HT1080 (cell line): Measurements from ENCODE around the gene PAH. TPM values are rescaled to one million over a fixed set of nuclear protein-coding genes. Genes with fewer than 3 reads are reported as not detected.
A peak's percentile ranks its signal among the peaks of the same experiment; 100 is the strongest.

ENCODE experiments used
- DNase-seq: peaks from one replicate; pipeline ENCODE4 v3.0.0-alpha.2; 2015; ENCODE audit warnings: low read depth
- total RNA-seq: library from RNA; depleted of rRNA; stranded (reverse); fragments of >200 nt; shearing (Covaris generic); gene quantifications from 2 replicates; pipeline ENCODE4 v1.2.3, GENCODE V29; 2014

PAH gene
- total RNA-seq, 1 experiment from 2014 or later, result not detected

DNA sequence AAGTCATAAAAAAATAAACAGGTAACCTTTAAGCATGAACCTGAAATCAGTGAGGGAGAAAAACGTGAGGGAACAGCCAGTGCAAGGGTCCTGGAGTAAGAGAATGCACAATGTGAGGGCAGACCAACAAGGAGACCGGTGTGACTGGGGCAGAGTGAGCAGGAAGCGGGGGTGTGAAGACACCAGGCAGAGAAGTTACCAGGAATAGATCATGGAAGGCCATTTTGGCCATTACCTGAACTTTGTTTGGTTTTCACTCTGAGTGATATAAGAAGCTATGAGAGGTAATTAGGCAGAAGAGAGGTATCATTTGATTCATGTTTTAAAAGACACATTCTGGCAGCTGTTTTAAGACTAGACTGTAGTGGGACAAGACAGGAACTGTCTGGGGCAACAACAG lies 15.0 kb downstream of the PAH start:
- DNase-seq, result no peak

DNA sequence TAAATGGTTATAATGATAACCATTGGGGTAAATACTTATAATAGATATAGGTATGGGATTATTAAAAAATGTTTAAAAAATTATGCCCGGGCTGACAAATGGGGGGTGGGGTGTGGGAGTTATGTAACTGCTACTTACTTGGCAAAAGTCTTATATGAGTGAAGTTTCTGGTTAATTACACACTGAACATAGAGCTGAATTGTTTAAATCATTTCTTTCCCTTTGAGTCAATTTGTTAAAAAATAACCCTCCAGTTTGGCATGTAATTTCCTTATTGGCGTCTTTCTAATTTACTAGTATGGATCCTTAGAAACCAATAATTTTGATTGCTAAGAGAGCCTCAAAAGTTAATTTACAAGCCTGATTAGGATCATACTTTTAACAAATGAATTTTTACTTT lies 16.7 kb downstream of the PAH start:
- DNase-seq, result no peak

DNA sequence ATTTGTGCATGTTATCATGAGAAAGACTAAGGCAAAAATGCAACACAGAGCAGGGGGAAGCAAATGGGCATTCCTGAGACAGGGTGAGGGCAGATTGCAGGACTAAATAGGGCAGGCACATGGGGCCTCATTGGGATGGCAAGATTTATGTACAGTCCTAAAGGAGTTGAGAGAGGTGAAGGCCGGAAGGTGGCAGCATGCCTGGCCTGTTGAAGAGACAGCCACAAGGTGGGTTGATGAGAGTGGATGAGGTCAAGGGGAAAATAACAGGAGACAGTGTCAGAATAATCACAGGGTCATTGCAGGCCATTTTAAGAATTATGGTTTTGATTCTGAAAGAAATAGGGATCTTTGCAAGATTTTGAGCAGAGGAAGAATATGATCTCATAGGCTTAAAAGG lies 21.0 kb downstream of the PAH start:
- no peak for DNase-seq

DNA sequence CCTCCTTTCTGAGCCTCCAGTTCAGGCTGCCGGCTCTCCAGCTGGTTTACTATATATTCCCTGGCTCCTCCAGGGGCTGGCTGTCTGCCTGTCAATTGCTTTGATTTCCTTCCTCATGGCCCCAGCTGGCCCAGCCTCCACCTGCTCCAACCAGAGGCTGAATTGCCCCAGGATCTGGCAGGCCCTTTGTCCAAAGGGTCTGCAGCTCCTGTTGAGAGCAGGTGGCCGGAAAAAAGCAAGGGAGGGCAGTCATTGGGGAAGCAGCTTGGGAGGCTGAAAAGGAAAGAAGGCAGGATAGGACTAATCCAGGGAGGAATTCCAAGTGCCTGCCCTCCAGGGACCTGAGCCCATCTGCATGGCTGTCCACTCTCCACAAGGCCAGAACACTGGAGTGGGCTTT lies 25.3 kb downstream of the PAH start:
- no peak for DNase-seq

DNA sequence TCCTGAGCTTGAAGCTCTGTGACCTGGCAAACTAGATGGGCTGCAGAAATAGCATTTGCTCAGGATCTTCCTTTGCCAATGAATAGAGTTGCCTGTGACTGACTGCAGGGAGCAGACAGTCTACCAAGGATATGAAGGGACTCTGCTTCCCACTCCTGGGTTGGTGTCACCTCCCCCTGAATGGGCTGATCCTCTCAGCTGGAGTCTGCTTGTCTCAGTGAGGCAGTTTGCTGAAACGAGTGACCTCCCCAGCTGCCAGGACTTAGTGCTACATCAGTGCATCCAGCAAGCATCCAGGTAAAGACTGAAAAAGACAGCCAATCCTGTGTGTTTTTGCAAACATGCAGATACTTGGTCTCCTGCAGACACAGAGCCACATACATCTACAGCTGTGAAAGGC lies 28.5 kb downstream of the PAH start:
- DNase-seq, result no peak

DNA sequence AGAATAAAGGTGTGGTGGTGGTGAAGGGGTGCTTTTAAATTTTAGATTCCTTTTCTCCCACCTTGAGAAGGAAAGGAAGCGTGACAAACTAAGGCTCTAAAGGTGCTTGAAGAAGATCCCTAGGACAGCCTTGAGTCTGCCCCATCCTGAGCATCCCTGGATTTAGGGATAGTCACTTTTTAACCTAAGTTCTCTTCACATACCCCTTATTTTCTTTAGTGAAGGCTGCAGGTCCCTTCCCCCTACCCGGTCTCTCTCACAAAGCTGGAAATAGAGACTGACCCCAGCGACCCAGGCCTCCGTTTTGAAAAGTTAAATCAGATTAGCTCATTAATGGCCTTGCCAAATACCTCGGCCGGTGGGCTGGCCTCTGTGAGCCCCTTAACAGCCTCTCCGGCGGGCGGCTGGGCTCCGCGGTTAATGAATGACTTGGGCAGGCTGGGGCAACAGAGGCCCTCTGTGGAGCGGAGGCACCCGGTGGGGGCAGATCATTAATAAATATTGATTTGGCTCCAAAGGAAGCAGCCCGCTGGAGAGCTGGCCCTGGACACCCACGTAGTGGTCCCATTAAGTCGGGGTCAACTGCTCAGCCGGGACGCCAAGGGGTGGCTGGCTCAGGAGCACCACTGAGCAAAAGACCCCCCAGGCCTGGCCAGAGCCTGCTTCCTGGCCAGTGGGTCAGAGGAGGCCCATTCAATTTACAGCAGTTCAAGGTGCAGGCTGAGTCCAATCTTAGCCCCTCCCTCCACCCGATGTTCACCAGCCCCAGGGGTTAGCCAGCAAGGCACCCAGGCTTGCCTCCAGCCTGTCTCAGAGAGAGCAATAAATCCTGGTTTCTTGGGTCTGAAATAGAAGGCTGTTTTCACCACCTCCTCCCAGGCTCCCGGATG lies 31.8 kb downstream of the PAH start:
- DNase-seq, result no peak

DNA sequence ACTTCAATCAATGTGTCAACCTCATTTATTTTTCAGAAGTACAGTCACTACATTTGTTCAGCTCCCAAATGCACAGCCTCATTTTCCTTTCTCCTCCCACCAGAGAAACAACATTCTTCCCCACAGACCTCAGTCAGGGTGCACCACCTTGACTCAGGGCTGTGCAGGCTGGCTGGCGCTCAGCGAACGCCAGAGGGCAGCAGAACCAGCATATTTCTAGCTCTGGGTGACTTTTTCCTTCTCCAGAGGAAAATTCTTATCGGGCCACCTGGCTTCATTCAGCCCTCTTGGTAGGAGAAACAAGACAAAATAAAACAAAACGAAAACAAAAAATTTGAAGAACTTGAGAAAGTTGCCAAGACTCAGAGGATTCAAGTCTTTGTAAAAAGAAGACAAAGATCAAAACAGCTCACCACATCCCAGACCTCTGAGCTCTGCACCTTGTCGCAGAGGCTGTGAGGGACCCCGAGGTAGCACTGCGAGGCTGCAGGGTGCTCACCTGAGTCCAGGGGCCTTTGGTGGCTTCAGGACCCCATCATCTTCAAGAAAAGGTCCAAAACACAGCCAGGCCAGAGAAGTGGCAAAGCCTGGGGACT lies 33.7 kb downstream of the PAH start:
- peak; percentile 40 for DNase-seq

DNA sequence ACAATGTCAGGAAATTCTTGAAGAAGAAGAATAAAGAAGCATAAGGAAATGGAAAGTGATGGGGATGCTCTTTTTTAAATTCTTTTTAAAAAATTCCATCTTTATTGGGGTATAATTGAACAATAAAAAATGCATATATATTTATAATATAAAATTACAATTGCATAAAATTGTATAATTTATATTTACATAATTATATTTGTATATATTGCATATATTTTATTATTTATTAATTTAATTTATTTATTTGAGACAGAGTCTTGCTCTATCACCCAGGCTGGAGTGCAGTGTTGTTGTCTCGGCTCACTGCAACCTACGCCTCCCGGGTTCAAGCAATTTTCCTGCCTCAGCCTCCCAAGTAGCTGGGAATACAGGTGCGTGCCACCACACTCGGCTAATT lies 36.3 kb downstream of the PAH start:
- DNase-seq, result no peak

DNA sequence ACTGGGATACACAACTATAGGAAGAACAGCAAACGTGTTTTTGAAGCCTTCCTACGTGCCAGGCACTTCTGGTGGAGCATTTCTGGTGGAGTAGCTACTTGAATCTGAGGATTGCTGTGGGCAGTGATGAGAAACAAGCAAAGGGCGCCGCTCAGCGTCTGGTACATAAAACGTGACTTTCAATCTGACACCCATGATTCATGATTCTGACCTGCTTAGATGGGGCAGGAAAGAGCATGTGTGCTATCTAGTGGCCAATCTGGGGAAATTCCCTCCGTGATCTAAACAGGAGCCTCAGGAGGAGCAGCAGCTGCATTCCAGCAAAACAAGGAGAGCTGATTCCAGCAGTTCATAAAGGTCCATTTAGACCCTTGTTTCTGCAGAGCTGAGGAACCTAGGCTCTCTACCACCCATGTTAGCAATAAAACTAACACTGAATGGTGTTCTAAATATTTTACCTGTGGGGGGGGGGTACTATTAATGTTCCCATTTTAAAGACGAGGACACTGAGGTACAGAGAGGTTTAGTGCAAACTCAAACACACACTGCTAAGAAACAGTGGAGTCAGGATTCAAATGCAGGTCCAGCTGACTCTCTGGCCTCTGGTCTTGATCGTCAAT lies 37.8 kb downstream of the PAH start:
- peak; percentile 90 for DNase-seq

DNA sequence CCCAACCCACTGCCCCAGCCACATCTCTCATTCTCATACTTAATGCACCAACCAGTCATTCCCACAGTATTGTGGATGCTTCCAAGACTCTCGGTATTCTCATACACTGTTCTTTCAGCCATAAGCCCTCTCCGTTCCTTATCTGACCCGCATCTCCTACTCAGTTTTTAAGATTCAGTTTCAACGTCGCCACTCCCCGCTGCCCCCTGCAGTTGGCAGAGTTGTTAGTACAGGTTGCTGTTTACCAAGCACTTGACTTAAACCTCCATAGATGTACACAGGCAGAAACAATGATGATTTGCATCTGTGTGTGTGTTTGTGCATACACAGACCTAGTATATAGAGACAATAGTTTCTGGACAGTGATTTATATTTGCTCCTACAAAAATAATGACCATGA lies 40.2 kb downstream of the PAH start:
- DNase-seq, result no peak

DNA sequence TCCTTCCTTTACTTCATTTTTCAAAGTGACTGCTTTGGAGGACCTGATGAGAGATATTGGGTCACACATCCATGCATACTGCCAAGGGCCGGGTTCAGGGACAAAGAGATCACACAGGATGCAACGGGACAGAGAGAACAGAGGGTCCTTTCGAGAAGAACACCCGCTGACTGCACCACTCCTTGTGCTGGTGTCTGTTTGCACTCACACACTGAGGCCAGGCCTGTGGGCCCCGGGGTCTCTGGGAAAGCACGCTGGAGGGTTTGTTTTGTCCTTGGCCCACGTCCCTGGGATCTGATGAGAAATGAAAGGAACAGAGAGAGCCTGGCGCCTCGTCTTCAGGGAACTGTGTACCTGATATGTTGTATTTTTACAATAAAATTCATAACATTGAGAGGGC lies 42.2 kb downstream of the PAH start:
- DNase-seq, result no peak

DNA sequence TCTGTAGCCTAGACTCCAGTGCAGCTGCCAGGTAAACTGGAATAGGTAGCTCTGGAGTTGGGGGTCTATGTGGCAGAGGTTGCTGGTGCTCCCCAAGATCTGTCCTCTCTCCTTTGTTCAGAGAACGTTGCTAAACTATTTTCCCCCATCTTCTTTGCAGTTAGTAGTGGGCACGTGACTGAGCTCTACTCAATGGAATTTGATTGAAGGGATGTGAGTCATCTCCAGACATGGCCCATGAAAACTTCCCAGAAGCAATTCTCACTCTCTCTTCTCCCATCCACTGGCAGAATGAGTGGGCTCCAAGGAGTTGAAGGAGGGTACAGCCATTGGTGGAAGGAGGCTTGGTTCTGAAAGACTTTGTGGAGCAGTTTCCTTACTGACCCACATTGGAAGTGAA lies 44.0 kb downstream of the PAH start:
- peak; percentile 68 for DNase-seq

DNA sequence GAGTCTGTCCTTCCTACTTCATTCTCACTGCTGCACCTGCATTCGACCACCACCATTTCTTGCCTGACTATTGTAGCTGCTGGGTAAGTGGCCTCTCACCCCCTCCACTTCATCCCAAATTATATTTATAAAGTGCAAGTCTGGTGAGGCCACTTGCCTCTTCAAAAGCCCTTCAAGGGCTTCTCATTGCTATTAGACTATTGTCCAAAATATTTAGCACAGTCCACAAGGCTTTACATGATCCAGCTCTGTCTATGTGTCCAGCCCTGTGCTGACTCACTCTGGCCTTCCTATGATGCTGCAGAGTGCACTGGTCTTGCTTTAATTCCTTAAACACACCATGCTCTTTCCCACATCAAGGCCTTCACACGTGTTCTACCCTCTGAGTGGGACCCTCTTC lies 46.0 kb downstream of the PAH start:
- DNase-seq, result no peak

DNA sequence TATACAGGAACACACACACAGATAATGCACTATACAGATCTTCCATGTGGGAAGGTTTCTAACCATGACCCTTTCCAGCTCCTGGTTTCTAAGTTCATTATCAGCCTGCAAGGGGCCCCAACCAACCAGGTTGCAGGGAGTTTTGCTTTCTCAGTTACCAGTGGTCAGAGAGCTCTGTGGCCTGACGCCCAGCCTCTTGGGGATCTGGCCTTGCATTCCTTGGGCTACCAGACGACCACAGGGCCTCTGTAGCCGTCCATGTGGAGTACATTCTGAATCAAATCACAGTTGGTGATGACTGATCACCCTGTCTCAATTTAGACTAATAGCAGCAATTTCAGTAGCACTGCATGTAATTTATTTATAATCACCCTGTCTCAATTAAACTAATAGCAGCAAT lies 47.5 kb downstream of the PAH start:
- no peak for DNase-seq

DNA sequence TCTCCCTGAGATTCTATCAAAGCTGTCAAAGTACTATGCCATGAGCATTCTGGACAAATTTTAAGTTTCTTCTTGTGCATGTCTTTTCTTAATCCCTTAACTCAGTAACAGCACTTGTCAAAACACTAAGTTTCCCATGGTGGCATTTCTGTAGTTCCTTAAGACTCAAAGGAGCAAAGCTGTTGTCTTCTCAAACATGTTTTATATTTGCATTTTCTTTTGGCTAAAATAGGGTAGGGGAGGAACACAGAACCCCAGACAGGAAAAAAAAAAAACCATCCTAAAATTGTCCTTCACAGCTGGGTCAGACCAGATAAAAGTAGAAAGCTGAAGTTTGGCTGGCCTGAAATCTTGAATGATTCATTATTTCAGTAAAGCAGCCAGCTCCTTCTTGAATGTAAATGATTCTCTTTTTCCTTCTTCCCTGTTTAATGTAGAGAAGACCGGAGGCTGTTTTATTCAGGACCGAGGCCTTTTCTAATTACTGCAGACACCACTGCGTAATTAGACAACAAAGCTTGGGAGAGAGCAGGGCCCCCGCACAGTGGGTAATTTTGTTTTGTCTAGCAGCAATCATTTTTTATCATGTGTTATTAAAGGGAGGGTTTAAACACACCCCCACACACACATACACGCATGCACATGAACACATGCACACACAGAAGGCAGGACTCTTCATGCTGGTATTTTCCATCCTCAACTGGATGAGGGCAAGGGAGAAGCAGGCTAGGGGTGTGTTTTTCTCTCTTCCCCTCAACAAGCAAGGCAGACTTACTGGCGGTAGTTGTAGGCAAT lies 51.0 kb downstream of the PAH start:
- DNase-seq, result no peak

DNA sequence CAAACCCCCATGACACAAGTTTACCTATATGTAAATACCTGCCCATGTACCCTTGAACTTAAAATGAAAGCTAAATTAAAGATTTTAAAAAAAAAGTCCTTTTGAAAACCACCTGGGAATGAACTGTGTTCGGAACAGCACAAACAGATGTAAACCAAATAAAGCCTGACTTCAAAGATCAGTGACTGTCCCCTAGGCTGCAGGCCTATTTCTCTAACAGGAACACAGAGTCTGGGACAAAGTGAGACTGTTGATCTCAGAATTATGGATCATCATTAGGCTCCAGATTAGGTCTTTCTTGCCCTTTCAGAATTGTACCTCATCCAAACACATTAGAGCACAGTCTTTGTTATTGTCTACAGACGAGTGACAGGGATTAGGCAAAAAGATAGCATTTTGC lies 54.6 kb downstream of the PAH start:
- no peak for DNase-seq

DNA sequence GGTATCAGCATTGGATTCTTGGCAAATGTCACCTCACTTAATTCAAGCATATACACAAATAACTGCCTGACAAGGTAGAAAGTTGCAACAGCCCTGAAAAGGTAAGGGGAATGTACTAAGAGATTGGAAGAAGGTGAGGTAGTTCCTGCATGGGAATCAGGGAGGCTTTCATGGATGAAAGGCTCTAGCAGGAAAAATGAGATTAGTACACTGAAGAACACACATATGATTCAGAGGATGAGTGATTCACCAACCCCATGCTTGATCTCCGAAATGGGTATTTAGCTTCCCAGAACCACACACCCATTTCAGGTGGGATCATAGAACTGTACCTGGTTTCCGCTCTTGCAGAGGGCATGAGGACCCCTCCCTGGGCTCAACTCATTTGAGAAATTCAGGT lies 65.8 kb downstream of the PAH start:
- DNase-seq, result peak; percentile 68

DNA sequence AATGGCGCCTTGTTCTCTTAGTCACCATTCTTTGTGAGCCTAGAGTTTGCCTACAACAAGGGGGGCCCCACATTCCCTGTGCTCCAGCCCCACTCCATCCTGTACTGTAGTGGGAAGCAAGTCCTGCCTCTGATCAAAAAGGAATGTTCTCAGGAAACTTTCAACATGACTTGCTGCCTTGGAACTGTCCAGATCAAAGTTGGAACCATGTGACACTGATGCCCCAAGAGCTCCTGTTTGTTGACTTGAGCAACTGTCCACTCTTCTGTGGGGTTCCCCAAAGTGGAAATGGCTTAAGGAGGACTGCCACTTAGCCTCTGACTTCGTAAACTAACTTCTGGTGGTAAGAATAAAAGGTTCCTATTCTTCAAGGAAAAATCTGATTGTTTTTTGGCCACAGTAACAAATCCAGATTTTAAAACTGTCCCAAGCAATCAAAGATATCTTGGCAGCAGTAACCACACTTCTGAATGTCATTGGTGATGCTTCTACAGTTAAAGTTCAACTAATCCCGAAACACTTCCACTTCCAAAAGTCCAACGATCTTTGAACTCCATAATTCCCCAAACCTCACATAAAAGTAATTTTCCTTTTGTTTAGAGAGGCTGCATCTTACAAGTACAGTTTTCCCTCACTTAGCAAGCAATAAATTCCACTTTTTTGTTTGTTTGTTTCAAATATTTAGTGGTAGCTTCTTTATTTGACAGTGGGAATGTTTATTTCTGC lies 67.2 kb downstream of the PAH start:
- DNase-seq, result no peak

DNA sequence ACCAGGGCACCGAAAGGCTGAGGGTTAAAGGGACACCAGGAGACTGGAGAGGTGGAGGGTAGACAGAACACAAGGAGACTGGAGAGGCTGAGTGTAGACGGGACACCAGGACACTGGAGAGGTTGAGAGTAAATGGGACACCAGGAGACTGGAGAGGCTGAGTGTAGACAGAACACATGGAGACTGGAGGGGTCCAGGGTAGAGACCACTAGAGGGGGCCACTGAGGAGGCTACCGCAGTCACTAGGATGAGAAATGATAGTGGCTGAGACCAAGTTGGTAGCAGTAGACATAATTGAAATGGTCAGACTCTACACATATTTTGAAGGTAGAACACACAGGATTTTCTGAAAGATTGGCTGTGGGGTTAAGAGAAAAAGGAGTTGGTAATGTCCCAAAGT lies 68.2 kb downstream of the PAH start:
- DNase-seq, result no peak

DNA sequence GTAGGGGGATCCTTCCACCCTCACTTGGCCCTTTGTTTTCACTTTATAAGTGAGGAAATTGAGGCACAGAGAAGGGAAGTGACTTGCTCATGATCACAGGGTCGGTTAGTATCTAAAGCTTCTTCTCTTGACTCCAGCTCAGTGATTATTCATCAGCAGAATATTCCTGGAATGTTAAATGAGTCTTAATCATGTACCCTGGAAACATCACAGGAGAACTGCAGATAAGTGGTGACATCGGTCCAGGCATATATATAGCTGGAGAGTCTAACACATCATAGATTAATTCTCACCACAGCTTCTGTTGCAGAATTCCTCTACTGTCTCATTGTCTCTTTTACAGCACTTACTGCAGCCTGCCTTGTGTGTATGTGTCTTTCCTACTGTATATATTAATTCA lies 69.9 kb downstream of the PAH start:
- peak; percentile 81 for DNase-seq
